ENCODE results near the gene TUBAL3. TPM values are rescaled to one million over a fixed set of nuclear protein-coding genes. Genes with fewer than 3 reads are reported as not detected.

Gene TUBAL3
- total and polyA plus RNA-seq, 9 of the 15 experiments (the other 6 are each of a cell fraction or from before 2014, with no cell fraction given) = 5.5 to 10.1 (median 6.9) TPM

GRCh38 chr10:5449227-5449626 is 44.6 kb upstream of the TUBAL3 start (continued):
- TF ChIP-seq KLF1 (tag; IDR thresholded peaks at IDR 0.05) (no peak), NFATC3 (IDR thresholded peaks at IDR 0.05) (0 out of 2 replicates have a peak, but pooled peaks have one; percentile 15), CEBPB (tag; IDR thresholded peaks at IDR 0.05) (no peak), ZBTB9 (CRISPR knock-in tag; IDR thresholded peaks at IDR 0.05) (no peak), GTF2E2 (tag; IDR thresholded peaks at IDR 0.05) (0 out of 2 replicates have a peak, but pooled peaks have one; percentile 9), EP400 (IDR thresholded peaks at IDR 0.05) (no peak), LARP7 (IDR thresholded peaks at IDR 0.05) (peak; percentile 16; the same call in 1 of the 2 replicates)
- TF ChIP-seq, protein P1, sequence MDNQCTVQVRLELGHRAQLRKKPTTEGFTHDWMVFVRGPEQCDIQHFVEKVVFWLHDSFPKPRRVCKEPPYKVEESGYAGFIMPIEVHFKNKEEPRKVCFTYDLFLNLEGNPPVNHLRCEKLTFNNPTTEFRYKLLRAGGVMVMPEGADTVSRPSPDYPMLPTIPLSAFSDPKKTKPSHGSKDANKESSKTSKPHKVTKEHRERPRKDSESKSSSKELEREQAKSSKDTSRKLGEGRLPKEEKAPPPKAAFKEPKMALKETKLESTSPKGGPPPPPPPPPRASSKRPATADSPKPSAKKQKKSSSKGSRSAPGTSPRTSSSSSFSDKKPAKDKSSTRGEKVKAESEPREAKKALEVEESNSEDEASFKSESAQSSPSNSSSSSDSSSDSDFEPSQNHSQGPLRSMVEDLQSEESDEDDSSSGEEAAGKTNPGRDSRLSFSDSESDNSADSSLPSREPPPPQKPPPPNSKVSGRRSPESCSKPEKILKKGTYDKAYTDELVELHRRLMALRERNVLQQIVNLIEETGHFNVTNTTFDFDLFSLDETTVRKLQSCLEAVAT (IDR thresholded peaks at IDR 0.05) = peak; percentile 36 to 63; a peak in 3 of 4 replicates

GRCh38 chr10:5448333-5449001 is 43.8 kb upstream of the TUBAL3 start:
- H3K4me1 ChIP-seq (replicated peaks in 1 of 2; ENCODE audit: control insufficient read depth in 2 of 2, insufficient read depth in 2 of 2, low read length in 2 of 2) = peaks cover 4 to 16% of the 10 kb centered on the region in 2 experiments
- peak overlapping the region; percentile 74 for H3K27ac ChIP-seq (ENCODE audit: extremely low read depth, low read depth, low read length)
- ChIA-PET CTCF (ENCODE audit: low intra/inter-chr PET ratio) (no interaction called here), POLR2A (interaction anchor here (0.5 to 3.2 kb wide), 4 partner anchors 14 to 501 kb away, joined by 3 to 30 read pairs (median 12); no protein-coding TSS in a partner anchor)
- in situ Hi-C loops (cut with MboI) = no loop called here
- intact Hi-C loops (cut with micrococcal nuclease) = no loop called here
- no peak overlapping the region for H2AFZ ChIP-seq (ENCODE audit: low read depth, low read length)
- DNase-seq (ENCODE audit: extremely low read depth in 1 of 4, low spot score in 3 of 4) = no peak
- H3K4me3 ChIP-seq = peak overlapping the region; percentile 56
- WGBS (ENCODE audit: insufficient coverage, low coverage, missing lambda C conversion rate) = 0% methylated on average over 4 of the region's 4 CpGs
- peak overlapping the region; percentile 79 for H3K4me2 ChIP-seq (ENCODE audit: insufficient read depth, low read length)
- no peaks in the 10 kb centered on the region for H3K9me3 ChIP-seq (replicated peaks; ENCODE audit: control insufficient read depth, insufficient read depth, low read depth, low read length)
- H3K36me3 ChIP-seq (ENCODE audit: control insufficient read depth, insufficient read depth, low read length) = peaks cover 58% of the 10 kb centered on the region
- no peaks in the 10 kb centered on the region for H4K20me1 ChIP-seq (replicated peaks; ENCODE audit: control insufficient read depth, insufficient read depth, low read length)
- no TSS peak for BruUV-seq (replicated peaks)
- FAIRE-seq = no peak
- H3K9me1 ChIP-seq (ENCODE audit: control insufficient read depth, insufficient read depth, low read length) = no peaks in the 10 kb centered on the region
- peak overlapping the region; percentile 32 to 82 for H3K9ac ChIP-seq (ENCODE audit: insufficient read depth in 1 of 2, low read depth in 2 of 2, low read length in 2 of 2)
- peak; percentile 33 for ATAC-seq
- peaks cover 99% of the 10 kb centered on the region for H3K79me2 ChIP-seq (ENCODE audit: control insufficient read depth, insufficient read depth, low read length)
- H3K27me3 ChIP-seq (ENCODE audit: control insufficient read depth in 2 of 2, insufficient read depth in 2 of 2, low read length in 2 of 2) = no peaks in the 10 kb centered on the region
- TF ChIP-seq GTF2A2 (tag; IDR thresholded peaks at IDR 0.05) = no peak
- no peak for TF ChIP-seq ZNF583 (CRISPR knock-in tag; IDR thresholded peaks at IDR 0.05)
- TF ChIP-seq ZNF445 (CRISPR knock-in tag; IDR thresholded peaks at IDR 0.05; ENCODE audit: low read depth) = no peak
- TF ChIP-seq PML (IDR thresholded peaks at IDR 0.05; ENCODE audit: low read length) = 0 out of 2 replicates have a peak, but pooled peaks have one; percentile 37
- no peak for TF ChIP-seq ZEB2 (IDR thresholded peaks at IDR 0.05)
- TF ChIP-seq GABPA (tag; conservative IDR thresholded peaks at IDR 0.05; ENCODE audit: low read depth) = 0 out of 2 replicates have a peak, but pooled peaks have one; percentile 14
- TF ChIP-seq, protein P1 (IDR thresholded peaks at IDR 0.05) = peak; percentile 24 to 31; a peak in 3 of 4 replicates
- TF ChIP-seq ZFX (CRISPR knock-in tag; IDR thresholded peaks at IDR 0.05) = 0 out of 2 replicates have a peak, but pooled peaks have one; percentile 14

Measured in K562 (cell line).